Measurements from ENCODE around the gene MRAP2. TPM values are rescaled to one million over a fixed set of nuclear protein-coding genes. Genes with fewer than 3 reads are reported as not detected.
A peak's percentile ranks its signal among the peaks of the same experiment; 100 is the strongest.

MRAP2 gene
- total RNA-seq, 1 experiment from 2014 or later: 4.9 TPM

- DNase-seq (ENCODE audit: low spot score) (no peak), ATAC-seq (no peak)
- H3K4me3 Mint-ChIP-seq: no peak overlapping the region
- H3K27ac Mint-ChIP-seq: no peak overlapping the region
- no peaks in the 10 kb centered on the region for H3K27me3 Mint-ChIP-seq (ENCODE audit: low read depth)
- POLR2A ChIA-PET: no interaction called here
- CTCF ChIA-PET: no interaction called here
- H3K4me1 Mint-ChIP-seq: peaks cover 32% of the 10 kb centered on the region
- H3K9me3 Mint-ChIP-seq: no peaks in the 10 kb centered on the region
- TF ChIP-seq ZNF232 (CRISPR knock-in tag; IDR thresholded peaks at IDR 0.05) (no peak), ZNF121 (CRISPR knock-in tag; IDR thresholded peaks at IDR 0.05) (no peak), IRF1 (CRISPR knock-in tag; IDR thresholded peaks at IDR 0.05) (no peak)
- no peaks in the 10 kb centered on the region for H3K36me3 Mint-ChIP-seq
These were observed 25.5 kb downstream of the MRAP2 start for GRCh38 chr6:84059082-84059481.

DNA sequence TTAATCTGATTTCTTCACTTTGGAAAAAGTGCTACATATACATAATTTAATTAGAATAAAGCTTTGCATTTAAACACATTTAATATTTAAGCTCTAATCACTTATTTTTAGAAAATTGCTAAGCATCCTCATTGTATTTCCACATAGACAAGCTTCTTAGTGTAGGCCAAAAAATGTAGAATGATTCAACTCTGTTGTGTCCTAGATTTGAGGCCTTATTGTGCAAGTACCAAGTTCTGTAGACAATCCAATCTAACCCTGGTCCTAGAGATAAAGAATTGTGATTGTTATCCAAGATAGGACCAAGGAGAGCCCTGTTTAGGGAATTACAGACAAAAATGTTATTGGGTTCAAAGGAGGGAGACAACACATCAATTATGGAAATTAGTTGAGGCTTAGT lies 27.6 kb downstream of the MRAP2 start:
- no peak for ATAC-seq
- no peak for TF ChIP-seq RORB (CRISPR knock-in tag; IDR thresholded peaks at IDR 0.05)
- TF ChIP-seq OVOL2 (CRISPR knock-in tag; IDR thresholded peaks at IDR 0.05; ENCODE audit: borderline replicate concordance): no peak
- TF ChIP-seq E2F1 (CRISPR knock-in tag; IDR thresholded peaks at IDR 0.05): no peak
- no peak for DNase-seq (ENCODE audit: low spot score)
- POLR2A ChIA-PET: interaction anchor here (0.7 kb wide), 1 partner anchor 226 kb away, joined by 3 read pairs; no protein-coding TSS in a partner anchor
- Mint-ChIP-seq H3K4me1 (peaks cover 31% of the 10 kb centered on the region), H3K9me3 (no peaks in the 10 kb centered on the region), H3K4me3 (no peak overlapping the region), H3K27ac (peak overlapping the region; percentile 86), H3K36me3 (0 out of 2 replicates have a peak, but pooled peaks cover 3% of the 10 kb centered on the region), H3K27me3 (ENCODE audit: low read depth) (no peaks in the 10 kb centered on the region)
- CTCF ChIA-PET: no interaction called here

DNA sequence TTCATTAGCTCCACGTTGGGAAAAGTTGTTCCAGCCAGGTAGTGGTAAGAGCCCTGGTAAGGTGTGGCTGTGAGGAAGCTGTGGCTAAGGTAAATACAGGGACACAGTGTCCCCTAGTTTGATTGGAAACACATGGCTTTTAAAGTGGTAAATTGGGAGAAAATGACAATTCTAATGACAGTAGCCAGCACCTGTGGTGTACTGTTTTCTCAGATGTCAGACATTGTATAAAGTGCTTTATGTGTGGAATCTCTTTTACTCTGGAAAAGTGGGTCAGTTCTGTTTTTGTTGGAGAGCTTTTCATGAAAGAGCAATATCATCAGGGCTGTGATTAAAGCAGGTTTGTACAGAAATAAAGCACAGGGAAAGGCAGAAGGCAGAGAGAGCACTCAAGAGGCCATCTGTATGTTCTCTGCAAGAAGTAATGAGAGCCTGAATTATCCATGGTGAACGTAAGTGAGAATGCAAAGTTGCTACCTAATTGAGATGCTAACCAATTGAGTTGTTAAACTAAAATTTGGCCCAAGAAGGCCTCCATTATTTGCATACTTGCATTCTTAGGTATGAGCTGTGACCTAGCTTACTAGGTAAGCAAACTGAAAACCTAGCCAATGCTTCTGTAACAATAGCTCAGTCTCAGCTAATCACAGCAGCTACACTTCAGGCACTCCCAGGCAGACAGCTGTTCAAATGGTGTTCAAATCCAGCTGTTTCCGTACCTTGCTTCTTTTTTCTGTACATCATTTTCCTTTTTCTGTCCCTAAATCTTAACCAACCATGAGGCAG lies 28.2 kb downstream of the MRAP2 start:
- TF ChIP-seq HMGA2 (CRISPR knock-in tag; IDR thresholded peaks at IDR 0.05) (no peak), FOXP4 (CRISPR knock-in tag; IDR thresholded peaks at IDR 0.05) (no peak), MAX (CRISPR knock-in tag; IDR thresholded peaks at IDR 0.05) (no peak), ERG (CRISPR knock-in tag; IDR thresholded peaks at IDR 0.05) (no peak), NR1H2 (CRISPR knock-in tag; IDR thresholded peaks at IDR 0.05) (no peak), TP53 (CRISPR knock-in tag; IDR thresholded peaks at IDR 0.05) (no peak), OVOL2 (CRISPR knock-in tag; IDR thresholded peaks at IDR 0.05; ENCODE audit: borderline replicate concordance) (no peak), JAZF1 (CRISPR knock-in tag; IDR thresholded peaks at IDR 0.05) (no peak)
- TF ChIP-seq, protein P1, sequence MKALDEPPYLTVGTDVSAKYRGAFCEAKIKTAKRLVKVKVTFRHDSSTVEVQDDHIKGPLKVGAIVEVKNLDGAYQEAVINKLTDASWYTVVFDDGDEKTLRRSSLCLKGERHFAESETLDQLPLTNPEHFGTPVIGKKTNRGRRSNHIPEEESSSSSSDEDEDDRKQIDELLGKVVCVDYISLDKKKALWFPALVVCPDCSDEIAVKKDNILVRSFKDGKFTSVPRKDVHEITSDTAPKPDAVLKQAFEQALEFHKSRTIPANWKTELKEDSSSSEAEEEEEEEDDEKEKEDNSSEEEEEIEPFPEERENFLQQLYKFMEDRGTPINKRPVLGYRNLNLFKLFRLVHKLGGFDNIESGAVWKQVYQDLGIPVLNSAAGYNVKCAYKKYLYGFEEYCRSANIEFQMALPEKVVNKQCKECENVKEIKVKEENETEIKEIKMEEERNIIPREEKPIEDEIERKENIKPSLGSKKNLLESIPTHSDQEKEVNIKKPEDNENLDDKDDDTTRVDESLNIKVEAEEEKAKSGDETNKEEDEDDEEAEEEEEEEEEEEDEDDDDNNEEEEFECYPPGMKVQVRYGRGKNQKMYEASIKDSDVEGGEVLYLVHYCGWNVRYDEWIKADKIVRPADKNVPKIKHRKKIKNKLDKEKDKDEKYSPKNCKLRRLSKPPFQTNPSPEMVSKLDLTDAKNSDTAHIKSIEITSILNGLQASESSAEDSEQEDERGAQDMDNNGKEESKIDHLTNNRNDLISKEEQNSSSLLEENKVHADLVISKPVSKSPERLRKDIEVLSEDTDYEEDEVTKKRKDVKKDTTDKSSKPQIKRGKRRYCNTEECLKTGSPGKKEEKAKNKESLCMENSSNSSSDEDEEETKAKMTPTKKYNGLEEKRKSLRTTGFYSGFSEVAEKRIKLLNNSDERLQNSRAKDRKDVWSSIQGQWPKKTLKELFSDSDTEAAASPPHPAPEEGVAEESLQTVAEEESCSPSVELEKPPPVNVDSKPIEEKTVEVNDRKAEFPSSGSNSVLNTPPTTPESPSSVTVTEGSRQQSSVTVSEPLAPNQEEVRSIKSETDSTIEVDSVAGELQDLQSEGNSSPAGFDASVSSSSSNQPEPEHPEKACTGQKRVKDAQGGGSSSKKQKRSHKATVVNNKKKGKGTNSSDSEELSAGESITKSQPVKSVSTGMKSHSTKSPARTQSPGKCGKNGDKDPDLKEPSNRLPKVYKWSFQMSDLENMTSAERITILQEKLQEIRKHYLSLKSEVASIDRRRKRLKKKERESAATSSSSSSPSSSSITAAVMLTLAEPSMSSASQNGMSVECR (CRISPR knock-in tag; IDR thresholded peaks at IDR 0.05; ENCODE audit: borderline replicate concordance): no peak
- TF ChIP-seq, protein P2, sequence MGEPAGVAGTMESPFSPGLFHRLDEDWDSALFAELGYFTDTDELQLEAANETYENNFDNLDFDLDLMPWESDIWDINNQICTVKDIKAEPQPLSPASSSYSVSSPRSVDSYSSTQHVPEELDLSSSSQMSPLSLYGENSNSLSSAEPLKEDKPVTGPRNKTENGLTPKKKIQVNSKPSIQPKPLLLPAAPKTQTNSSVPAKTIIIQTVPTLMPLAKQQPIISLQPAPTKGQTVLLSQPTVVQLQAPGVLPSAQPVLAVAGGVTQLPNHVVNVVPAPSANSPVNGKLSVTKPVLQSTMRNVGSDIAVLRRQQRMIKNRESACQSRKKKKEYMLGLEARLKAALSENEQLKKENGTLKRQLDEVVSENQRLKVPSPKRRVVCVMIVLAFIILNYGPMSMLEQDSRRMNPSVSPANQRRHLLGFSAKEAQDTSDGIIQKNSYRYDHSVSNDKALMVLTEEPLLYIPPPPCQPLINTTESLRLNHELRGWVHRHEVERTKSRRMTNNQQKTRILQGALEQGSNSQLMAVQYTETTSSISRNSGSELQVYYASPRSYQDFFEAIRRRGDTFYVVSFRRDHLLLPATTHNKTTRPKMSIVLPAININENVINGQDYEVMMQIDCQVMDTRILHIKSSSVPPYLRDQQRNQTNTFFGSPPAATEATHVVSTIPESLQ (CRISPR knock-in tag; IDR thresholded peaks at IDR 0.05): no peak
- 0 out of 2 replicates have a peak, but pooled peaks cover 3% of the 10 kb centered on the region for H3K36me3 Mint-ChIP-seq
- DNase-seq (ENCODE audit: low spot score) (no peak), ATAC-seq (peak; percentile 68)
- H3K27me3 Mint-ChIP-seq (ENCODE audit: low read depth): no peaks in the 10 kb centered on the region
- H3K27ac Mint-ChIP-seq: peak overlapping the region; percentile 88
- no peaks in the 10 kb centered on the region for H3K9me3 Mint-ChIP-seq
- ChIA-PET CTCF (interaction anchor here (1.0 to 1.3 kb wide), 2 partner anchors 9 to 13 kb away, joined by 3 to 10 read pairs; no protein-coding TSS in a partner anchor), POLR2A (no interaction called here)
- no peak overlapping the region for H3K4me3 Mint-ChIP-seq
- peaks cover 31% of the 10 kb centered on the region for H3K4me1 Mint-ChIP-seq

Measured in WTC11 (cell line).